Colonic mucosa (tissue), 4 donors: Measurements from ENCODE around the gene PTPDC1. TPM values are rescaled to one million over a fixed set of nuclear protein-coding genes. Genes with fewer than 3 reads are reported as not detected.

Experiments
- DNase-seq: peaks from one replicate; pipeline ENCODE4 v3.0.0-alpha.2; 2020
- H3K27ac ChIP-seq: fragments of 200-600 bp; one replicate; pipeline ENCODE4 v1.8.0; 2021
- H3K27me3 ChIP-seq: fragments of 200-600 bp; one replicate; pipeline ENCODE4 v1.8.0; 2021
- H3K36me3 ChIP-seq: fragments of 200-600 bp; one replicate; pipeline ENCODE4 v1.8.0; 2021
- H3K4me1 ChIP-seq: fragments of 200-600 bp; one replicate; pipeline ENCODE4 v1.8.0; 2021; ENCODE audit warnings: mild to moderate bottlenecking
- H3K4me3 ChIP-seq: fragments of 200-600 bp; one replicate; pipeline ENCODE4 v1.8.0; 2021
- H3K9ac ChIP-seq, 2 donors: one replicate each; pipeline ENCODE4 v1.7.0; 2013; ENCODE audit warnings: control low read depth in 2 of 2, low read depth in 2 of 2, low read length in 2 of 2
- H3K9me3 ChIP-seq: fragments of 200-600 bp; one replicate; pipeline ENCODE4 v1.8.0; 2021
- intact Hi-C: fragments of 100-400 bp; cut with DNase I; formaldehyde crosslinking; loops from one replicate; pipeline ENCODE4 v1.14.1; 2022
- total RNA-seq, 2 donors: library from RNA; stranded (reverse); fragmentation: NEBNext Ultra II Directional in 1 of 2; extraction: Animal tissue kit (Norgen Biotek cat#: 25700) in 1 of 2; gene quantifications; one replicate each; pipeline ENCODE4 v1.2.1, GENCODE V29; 2021
- TF ChIP-seq, protein P1 (sequence below): fragments of 200-600 bp; IDR thresholded peaks from one replicate; pipeline ENCODE4 v1.8.0; 2022; ENCODE audit warnings: antibody characterized with exemption, mild to moderate bottlenecking
- donor health status: healthy.
- donor health status: DM: no; HTN: no; CAD: no.
- donor health status: DM: no; HTN: no; CAD: no.

PTPDC1 gene
- total RNA-seq, 2 donors from 2014 or later = 5.4 TPM

DNA sequence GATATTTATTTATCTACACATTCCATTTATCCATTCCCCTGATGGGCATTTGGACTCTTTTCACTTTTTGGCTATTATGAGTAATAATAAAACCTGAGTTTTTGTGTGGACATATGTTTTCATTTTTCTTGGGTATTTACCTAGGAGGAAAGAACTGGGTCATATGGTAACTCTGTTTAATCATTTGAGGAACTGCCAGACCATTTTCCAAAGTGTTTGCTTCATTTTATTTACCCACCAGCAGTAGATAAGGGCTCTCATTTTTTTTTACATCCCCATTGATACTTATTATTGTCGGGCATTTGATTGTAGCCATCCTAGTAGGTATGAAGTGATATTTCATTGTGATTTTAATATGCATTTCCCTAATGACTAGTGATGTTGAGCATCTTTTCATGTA is 7.7 kb upstream of the PTPDC1 start:
- no peaks in the 10 kb centered on the region for H3K4me1 ChIP-seq
- no peaks in the 10 kb centered on the region for H3K36me3 ChIP-seq
- no peaks in the 10 kb centered on the region for H3K27me3 ChIP-seq
- intact Hi-C loops = no loop called here
- H3K9ac ChIP-seq = no peak overlapping the region
- no peak for DNase-seq
- H3K27ac ChIP-seq = no peak overlapping the region
- TF ChIP-seq, protein P1, sequence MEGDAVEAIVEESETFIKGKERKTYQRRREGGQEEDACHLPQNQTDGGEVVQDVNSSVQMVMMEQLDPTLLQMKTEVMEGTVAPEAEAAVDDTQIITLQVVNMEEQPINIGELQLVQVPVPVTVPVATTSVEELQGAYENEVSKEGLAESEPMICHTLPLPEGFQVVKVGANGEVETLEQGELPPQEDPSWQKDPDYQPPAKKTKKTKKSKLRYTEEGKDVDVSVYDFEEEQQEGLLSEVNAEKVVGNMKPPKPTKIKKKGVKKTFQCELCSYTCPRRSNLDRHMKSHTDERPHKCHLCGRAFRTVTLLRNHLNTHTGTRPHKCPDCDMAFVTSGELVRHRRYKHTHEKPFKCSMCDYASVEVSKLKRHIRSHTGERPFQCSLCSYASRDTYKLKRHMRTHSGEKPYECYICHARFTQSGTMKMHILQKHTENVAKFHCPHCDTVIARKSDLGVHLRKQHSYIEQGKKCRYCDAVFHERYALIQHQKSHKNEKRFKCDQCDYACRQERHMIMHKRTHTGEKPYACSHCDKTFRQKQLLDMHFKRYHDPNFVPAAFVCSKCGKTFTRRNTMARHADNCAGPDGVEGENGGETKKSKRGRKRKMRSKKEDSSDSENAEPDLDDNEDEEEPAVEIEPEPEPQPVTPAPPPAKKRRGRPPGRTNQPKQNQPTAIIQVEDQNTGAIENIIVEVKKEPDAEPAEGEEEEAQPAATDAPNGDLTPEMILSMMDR = no peak
- H3K9me3 ChIP-seq = no peaks in the 10 kb centered on the region
- no peak overlapping the region for H3K4me3 ChIP-seq

DNA sequence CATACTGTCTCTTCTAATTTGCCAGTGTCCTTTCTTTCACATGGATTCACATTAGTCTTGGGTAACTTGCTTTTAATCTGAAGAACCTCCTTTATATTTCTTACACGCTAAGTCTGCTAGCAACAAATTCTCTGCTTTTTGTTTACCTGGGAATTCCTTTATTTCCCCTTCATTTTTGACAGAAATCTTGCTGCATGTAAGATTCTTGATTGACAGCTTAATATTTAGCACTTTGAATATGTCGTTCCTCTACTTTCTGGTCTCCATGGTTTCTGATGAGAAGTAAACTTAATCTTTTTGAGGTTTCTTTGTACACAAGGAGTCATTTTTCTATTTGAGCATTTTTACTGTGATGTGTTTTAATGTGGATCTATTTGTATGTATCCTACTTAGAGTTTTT is 6.2 kb upstream of the PTPDC1 start:
- Histone ChIP-seq H3K4me1 (no peaks in the 10 kb centered on the region), H3K9ac (no peak overlapping the region), H3K4me3 (no peak overlapping the region), H3K27me3 (no peaks in the 10 kb centered on the region), H3K9me3 (no peaks in the 10 kb centered on the region), H3K36me3 (no peaks in the 10 kb centered on the region), H3K27ac (no peak overlapping the region)
- TF ChIP-seq, protein P1 = no peak
- DNase-seq = no peak
- intact Hi-C loops = no loop called here

DNA sequence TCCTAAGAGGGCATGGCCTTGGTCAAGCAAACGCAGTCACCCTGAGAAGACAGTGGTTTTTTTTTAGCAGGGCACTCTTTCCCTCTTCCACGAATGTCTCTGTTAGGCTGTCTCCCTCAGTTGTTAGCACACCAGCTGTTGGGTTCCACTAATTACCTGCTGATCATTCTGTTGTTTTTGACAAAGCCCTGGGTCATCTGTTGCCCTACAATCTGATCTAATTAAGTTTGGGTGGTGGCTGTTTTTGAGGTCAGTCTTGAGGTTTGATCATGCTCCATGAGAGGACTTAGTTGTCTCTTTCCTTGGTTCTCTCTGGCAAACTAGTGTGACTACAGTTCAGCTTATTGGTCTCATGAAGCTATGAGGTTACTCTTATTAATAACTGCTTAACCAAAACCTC is 5.0 kb upstream of the PTPDC1 start:
- H3K27me3 ChIP-seq = no peaks in the 10 kb centered on the region
- no peak overlapping the region for H3K4me3 ChIP-seq
- TF ChIP-seq, protein P1 = no peak
- no peak for DNase-seq
- no peaks in the 10 kb centered on the region for H3K36me3 ChIP-seq
- no peaks in the 10 kb centered on the region for H3K4me1 ChIP-seq
- H3K27ac ChIP-seq = no peak overlapping the region
- H3K9ac ChIP-seq = no peak overlapping the region
- H3K9me3 ChIP-seq = no peaks in the 10 kb centered on the region
- intact Hi-C loops = no loop called here

DNA sequence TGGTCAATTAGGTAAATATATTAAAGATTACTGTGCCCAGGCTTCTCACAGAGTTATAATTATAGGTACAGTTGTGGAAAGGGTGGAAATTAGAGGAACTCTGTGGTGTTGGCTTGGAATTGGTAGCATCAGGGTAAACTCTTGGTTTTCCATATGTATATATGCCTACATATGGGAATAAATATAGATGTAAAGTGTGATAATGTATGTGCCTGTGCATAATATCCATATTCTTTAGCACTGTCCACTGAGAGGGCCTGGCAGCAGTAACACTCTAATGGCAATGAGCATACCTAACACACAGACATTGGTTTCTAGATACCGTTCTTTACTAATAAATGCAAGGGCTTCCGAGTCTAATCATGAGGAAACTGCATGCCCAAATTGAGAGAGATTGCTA is 4.0 kb upstream of the PTPDC1 start:
- Histone ChIP-seq H3K9ac (no peak overlapping the region), H3K27me3 (no peaks in the 10 kb centered on the region), H3K9me3 (no peaks in the 10 kb centered on the region), H3K27ac (no peak overlapping the region), H3K4me3 (no peak overlapping the region), H3K36me3 (no peaks in the 10 kb centered on the region), H3K4me1 (no peaks in the 10 kb centered on the region)
- TF ChIP-seq, protein P1 = no peak
- intact Hi-C loops = no loop called here
- DNase-seq = no peak

DNA sequence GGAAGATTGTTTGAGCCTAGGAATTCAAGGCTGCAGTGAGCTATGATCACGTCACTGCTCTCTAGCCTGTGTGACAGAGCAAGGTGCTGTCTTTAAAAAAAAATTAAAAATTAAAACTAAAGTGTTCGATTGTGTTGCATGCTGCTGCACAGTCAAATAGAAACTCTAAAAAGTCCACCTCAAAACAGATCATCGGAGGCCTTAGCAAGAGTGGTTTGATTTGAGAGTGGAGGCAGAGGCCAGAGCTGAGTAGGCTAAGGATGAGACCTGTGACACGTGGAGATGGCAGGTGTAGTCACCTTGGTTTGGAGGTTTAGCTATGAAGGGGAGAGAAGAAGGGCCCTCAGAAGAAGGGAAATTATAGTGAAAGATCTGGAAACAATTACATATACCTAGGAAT is 2.8 kb upstream of the PTPDC1 start:
- Histone ChIP-seq H3K36me3 (no peaks in the 10 kb centered on the region), H3K4me3 (no peak overlapping the region), H3K27me3 (no peaks in the 10 kb centered on the region), H3K4me1 (no peaks in the 10 kb centered on the region), H3K27ac (no peak overlapping the region), H3K9me3 (no peaks in the 10 kb centered on the region), H3K9ac (no peak overlapping the region)
- DNase-seq = no peak
- TF ChIP-seq, protein P1 = no peak
- intact Hi-C loops = no loop called here
